Measurements from ENCODE around the gene HSPG2.
A peak's percentile ranks its signal among the peaks of the same experiment; 100 is the strongest.

HSPG2 gene

DNA sequence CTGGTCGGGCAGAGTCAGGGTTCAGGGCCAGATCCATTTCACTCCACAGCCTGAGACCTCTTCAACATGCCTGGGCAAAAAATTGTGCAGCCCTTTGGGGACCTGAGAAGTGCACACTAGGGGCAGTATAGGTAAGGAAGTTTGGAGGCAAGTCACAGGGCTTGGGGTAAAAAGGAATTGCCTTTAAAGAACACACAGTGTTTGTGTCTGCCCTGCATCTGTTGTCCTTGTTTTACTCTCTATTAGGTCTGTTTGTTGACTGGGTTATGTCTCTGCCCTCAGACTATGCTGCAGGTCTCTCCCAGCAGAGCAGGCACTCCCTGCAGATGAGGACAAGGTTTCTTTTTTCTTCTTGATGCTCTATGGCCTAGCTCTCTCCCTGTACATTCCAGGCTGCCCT lies 103.0 kb downstream of the HSPG2 start:
- Histone ChIP-seq H3K36me3 (ENCODE audit: low read depth) (peaks cover 47% of the 10 kb centered on the region), H3K27ac (ENCODE audit: poor library complexity, severe bottlenecking) (no peak overlapping the region), H3K4me3 (ENCODE audit: severe bottlenecking) (no peak overlapping the region), H3K9me3 (ENCODE audit: severe bottlenecking) (no peaks in the 10 kb centered on the region), H3K27me3 (ENCODE audit: insufficient read depth, poor library complexity, severe bottlenecking) (no peaks in the 10 kb centered on the region), H3K4me1 (ENCODE audit: insufficient read depth, poor library complexity, severe bottlenecking) (no peaks in the 10 kb centered on the region)
- DNase-seq (ENCODE audit: low spot score) (no peak), ATAC-seq (ENCODE audit: low read depth) (no peak)
- TF ChIP-seq, protein P1, sequence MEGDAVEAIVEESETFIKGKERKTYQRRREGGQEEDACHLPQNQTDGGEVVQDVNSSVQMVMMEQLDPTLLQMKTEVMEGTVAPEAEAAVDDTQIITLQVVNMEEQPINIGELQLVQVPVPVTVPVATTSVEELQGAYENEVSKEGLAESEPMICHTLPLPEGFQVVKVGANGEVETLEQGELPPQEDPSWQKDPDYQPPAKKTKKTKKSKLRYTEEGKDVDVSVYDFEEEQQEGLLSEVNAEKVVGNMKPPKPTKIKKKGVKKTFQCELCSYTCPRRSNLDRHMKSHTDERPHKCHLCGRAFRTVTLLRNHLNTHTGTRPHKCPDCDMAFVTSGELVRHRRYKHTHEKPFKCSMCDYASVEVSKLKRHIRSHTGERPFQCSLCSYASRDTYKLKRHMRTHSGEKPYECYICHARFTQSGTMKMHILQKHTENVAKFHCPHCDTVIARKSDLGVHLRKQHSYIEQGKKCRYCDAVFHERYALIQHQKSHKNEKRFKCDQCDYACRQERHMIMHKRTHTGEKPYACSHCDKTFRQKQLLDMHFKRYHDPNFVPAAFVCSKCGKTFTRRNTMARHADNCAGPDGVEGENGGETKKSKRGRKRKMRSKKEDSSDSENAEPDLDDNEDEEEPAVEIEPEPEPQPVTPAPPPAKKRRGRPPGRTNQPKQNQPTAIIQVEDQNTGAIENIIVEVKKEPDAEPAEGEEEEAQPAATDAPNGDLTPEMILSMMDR (IDR thresholded peaks at IDR 0.05; ENCODE audit: poor library complexity, severe bottlenecking): no peak

DNA sequence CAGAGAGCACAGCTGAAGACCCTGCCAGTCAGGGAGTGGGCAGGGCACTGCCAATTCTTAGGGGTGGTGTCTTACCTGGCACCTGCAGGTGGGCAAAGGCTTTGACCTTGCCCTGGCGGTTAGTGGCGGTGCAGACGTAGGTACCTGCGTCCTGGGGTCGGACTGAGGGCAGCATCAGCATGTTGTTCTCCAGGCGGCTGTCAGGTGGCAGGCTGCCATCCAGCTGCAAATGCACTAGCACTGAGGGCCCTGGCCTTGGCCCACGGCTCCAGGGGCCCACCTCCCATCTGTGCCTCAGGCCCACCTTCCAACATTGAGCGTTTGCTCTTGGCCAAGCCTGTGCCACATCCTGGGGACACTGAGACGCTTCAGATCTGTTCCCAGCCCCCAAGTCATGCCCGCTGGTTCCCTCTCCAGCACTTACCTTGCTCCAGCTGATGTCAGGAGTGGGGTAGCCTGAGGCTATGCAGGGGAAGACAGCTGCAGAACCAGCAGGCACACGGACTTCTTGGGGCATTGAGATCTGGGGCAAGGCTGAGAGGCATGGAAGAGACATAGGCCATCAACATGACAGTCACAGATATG lies 103.6 kb downstream of the HSPG2 start:
- ATAC-seq (ENCODE audit: low read depth) (no peak), DNase-seq (ENCODE audit: low spot score) (peak; percentile 8)
- TF ChIP-seq, protein P1 (IDR thresholded peaks at IDR 0.05; ENCODE audit: poor library complexity, severe bottlenecking): no peak
- H3K4me1 ChIP-seq (ENCODE audit: insufficient read depth, poor library complexity, severe bottlenecking): no peaks in the 10 kb centered on the region
- H3K9me3 ChIP-seq (ENCODE audit: severe bottlenecking): no peaks in the 10 kb centered on the region
- H3K27me3 ChIP-seq (ENCODE audit: insufficient read depth, poor library complexity, severe bottlenecking): no peaks in the 10 kb centered on the region
- no peak overlapping the region for H3K27ac ChIP-seq (ENCODE audit: poor library complexity, severe bottlenecking)
- no peak overlapping the region for H3K4me3 ChIP-seq (ENCODE audit: severe bottlenecking)
- peaks cover 52% of the 10 kb centered on the region for H3K36me3 ChIP-seq (ENCODE audit: low read depth)

DNA sequence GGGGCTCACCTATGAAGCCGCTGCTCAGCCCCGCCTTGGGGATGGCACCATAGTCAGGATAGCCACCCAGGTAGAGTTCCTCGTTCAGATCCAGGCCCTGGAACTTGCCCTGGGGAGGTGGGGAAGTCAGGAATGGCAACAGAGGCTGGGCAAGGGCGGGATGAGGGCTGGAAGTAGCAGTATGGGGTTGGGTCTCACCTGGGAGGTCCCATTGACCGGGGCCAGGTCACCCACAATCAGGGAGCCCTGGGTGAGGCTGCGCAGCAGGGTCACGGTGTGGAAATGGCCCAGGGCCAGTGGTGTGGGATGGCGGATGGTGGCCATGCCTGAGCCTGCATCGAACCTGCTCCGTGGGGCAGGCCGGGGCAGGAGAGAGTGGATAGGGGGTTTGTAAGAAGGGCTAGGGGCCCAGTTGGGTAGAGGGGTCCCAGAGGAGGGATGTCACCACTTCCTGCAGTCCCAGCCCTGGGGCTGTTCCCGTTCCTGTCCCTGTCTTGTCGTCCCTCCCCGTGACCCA lies 105.6 kb downstream of the HSPG2 start:
- 0 out of 3 replicates have a peak, but pooled peaks have one; percentile 13 for ATAC-seq (ENCODE audit: low read depth)
- H3K36me3 ChIP-seq (ENCODE audit: low read depth): peaks cover 58% of the 10 kb centered on the region
- H3K9me3 ChIP-seq (ENCODE audit: severe bottlenecking): no peaks in the 10 kb centered on the region
- H3K4me3 ChIP-seq (ENCODE audit: severe bottlenecking): no peak overlapping the region
- no peaks in the 10 kb centered on the region for H3K27me3 ChIP-seq (ENCODE audit: insufficient read depth, poor library complexity, severe bottlenecking)
- no peak for DNase-seq (ENCODE audit: low spot score)
- no peaks in the 10 kb centered on the region for H3K4me1 ChIP-seq (ENCODE audit: insufficient read depth, poor library complexity, severe bottlenecking)
- no peak overlapping the region for H3K27ac ChIP-seq (ENCODE audit: poor library complexity, severe bottlenecking)
- TF ChIP-seq, protein P1 (IDR thresholded peaks at IDR 0.05; ENCODE audit: poor library complexity, severe bottlenecking): no peak

DNA sequence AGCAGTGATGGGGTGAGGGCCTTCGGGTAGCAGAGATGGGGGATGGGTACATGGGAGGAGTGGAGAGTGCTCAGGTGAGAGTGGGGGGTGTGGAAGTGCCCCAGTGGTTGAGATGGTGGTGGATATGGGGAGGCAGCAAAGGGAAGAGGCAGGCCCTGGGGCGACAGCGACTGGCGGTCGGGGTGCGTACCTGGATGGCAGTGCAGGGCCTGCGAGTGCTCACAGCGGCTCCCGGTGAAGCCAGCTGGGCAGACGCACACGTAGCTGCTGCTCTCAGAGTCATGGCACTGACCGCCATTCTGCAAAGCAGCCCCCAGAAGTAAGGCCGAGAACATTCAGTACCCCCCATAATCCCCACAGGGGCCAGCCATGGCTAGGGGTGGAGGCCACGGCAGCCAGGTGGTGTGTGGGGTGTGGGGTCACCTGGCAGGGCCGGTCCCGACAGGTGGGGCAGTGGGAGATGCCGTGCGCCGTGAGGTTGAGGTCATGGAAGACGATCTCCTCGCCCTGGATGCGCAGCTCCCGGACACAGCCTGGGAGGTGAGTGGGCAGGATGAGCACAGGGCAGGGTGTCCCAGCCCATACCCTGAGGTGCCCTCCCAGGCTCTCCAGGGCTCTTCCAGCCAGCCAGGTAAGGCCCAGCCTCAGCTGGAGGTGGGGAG lies 106.2 kb downstream of the HSPG2 start:
- Histone ChIP-seq H3K4me1 (ENCODE audit: insufficient read depth, poor library complexity, severe bottlenecking) (no peaks in the 10 kb centered on the region), H3K27me3 (ENCODE audit: insufficient read depth, poor library complexity, severe bottlenecking) (no peaks in the 10 kb centered on the region), H3K36me3 (ENCODE audit: low read depth) (peaks cover 56% of the 10 kb centered on the region), H3K27ac (ENCODE audit: poor library complexity, severe bottlenecking) (no peak overlapping the region), H3K4me3 (ENCODE audit: severe bottlenecking) (no peak overlapping the region), H3K9me3 (ENCODE audit: severe bottlenecking) (no peaks in the 10 kb centered on the region)
- DNase-seq (ENCODE audit: low spot score): no peak
- no peak for ATAC-seq (ENCODE audit: low read depth)
- TF ChIP-seq, protein P1 (IDR thresholded peaks at IDR 0.05; ENCODE audit: poor library complexity, severe bottlenecking): no peak

DNA sequence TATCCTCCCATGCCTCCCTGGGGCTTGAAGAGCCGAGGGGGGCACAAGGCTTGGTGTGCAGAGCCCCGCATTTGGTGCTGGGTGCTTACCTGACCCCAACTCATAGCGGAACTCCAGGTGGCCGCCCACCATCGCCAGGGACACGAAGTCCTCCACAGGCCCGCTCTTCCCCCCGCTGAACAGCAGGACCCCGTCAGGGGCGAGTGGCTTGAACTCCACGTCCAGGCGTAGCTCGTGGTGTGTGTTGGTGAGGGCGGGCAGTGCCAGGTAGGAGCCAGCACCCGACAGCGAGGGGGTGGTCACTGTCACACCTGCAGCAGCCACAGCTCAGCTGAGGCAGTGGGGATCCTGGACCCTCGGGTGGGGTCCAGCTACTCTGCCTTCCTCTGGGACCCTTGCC lies 107.8 kb downstream of the HSPG2 start:
- TF ChIP-seq, protein P1 (IDR thresholded peaks at IDR 0.05; ENCODE audit: poor library complexity, severe bottlenecking): no peak
- no peak overlapping the region for H3K4me3 ChIP-seq (ENCODE audit: severe bottlenecking)
- H3K27me3 ChIP-seq (ENCODE audit: insufficient read depth, poor library complexity, severe bottlenecking): no peaks in the 10 kb centered on the region
- ATAC-seq (ENCODE audit: low read depth) (no peak), DNase-seq (ENCODE audit: low spot score) (no peak)
- H3K9me3 ChIP-seq (ENCODE audit: severe bottlenecking): no peaks in the 10 kb centered on the region
- H3K27ac ChIP-seq (ENCODE audit: poor library complexity, severe bottlenecking): no peak overlapping the region
- H3K36me3 ChIP-seq (ENCODE audit: low read depth): peaks cover 43% of the 10 kb centered on the region
- no peaks in the 10 kb centered on the region for H3K4me1 ChIP-seq (ENCODE audit: insufficient read depth, poor library complexity, severe bottlenecking)
